CD4-positive, alpha-beta T cell treated with Interleukin-21 for 1 hour (primary cell): ENCODE results near the gene CTSW.

ENCODE experiments used
- DNase-seq: peaks from one replicate; pipeline ENCODE4 v3.0.0-alpha.2; 2020

Gene CTSW

DNA sequence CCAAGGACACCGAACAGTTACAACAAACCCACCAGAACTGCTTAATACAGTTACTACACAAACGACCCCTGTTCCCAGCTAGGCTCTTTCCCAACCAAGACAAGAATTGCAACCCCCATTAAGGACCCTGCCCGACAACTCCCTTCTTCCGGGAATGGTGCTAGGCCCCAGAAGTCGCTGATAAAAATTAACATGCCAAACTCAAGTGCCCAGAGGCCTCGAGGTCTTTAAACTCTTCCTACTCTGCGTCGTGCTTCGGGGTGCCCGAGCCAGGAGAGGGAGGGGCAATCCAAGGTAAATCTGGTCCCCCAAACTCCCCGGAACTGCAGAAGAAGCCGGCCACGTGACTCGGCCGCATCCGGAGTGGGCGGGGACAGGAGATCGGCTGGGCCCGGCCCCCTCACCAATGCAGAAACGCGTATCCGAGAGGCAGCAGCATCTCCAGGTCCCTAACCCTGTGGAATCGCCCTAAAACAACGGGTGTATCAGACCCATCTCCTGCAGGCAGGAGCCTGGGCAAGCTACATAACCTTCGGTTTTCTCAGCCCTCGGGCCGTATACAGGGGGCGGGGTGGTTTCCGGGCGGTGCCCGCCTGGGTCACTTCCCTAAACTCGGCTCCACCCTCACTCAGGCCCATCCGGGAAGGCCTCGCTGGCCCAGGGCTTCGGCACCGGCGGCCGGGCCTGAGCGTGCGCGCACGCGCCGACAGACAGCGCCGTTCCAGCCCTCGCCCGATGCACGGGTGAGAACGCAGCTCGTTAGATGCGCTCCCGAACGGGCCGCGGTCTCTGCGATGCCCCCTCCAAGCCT is 22.7 kb upstream of the CTSW start:
- DNase-seq, result peak; percentile 86

DNA sequence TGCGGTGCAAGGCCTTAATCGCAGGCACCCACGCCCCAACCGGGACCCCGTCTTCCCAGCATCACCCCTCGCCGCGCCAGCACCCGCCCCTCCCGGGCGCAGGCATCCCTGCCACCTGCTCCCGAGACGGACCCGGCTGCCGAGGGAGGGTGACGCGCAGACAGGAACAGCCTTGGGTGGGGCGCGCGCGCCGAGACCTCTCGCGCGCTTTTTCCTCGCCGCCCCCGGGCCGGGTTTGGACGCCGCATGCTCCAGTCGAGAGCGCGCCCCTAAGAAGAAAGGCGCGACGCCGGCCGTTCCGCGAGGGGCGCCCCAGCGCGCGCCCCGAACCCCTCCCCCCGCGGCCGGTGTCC is 22.2 kb upstream of the CTSW start:
- peak; percentile 61 for DNase-seq

DNA sequence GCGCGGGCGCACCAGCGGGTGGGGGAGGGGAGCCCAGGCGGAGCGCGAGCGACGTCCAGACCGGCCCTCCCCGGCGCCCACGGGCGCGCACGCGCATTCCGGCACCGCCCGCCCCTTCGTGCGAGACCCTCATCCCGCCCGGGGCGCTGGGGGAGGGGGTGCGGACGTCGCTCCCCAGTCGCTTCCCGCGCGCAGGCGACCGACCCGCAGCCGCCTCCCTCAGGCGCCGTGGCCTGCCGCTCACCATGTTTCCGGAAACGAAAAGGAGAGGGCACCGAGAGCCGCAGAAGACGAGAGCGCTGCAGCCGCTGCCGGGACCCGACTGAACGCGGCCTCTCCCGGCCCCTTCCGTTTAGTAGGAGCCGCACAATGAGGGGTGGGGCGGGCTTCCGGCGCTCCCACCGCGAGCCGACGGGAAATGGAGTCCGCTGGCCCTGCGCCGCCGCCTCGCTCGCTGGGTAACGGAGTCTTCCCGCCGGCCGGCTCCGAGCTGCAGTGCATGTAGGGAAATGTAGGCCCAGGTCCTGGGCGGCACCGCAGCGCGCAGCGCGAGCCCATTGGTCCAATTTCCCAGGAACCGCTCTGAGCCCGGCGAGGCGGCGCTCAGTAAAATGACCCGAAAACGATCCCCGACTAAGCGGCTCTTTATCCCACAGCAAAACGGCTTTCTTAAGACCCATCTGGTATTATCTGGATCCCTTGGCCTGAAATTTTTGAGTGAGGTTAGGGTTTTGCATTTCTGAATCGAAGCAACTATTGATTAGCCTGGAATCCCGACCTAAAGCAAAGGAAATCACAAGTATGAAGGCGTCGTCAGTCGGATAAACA is 21.6 kb upstream of the CTSW start, which contains the start of gene CFL1:
Gene CFL1 (minus strand): TSS at position 328 of the 828 bp plus-strand sequence. CDS start 81 bp downstream, at position 247.
- peak; percentile 98 for DNase-seq

DNA sequence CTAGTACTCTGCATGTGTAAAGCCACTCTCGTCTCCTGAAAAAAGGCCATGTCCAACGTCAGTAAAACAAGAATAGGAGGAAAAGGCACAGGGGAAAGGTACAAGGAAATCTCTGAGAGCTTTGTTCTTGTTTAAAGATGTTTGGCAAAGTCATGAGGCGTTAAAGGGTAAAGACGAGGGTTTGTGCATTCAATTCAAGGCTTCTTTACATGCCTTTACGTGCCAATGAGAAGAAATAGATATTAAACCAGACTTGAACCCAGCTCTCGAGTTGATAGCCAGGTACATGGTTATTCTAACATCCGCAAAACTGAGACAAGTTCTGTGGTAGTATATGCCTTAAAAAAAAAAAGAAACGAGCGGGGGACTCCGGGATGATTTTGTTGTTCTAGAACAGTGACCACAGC is 21.0 kb upstream of the CTSW start:
- no peak for DNase-seq

DNA sequence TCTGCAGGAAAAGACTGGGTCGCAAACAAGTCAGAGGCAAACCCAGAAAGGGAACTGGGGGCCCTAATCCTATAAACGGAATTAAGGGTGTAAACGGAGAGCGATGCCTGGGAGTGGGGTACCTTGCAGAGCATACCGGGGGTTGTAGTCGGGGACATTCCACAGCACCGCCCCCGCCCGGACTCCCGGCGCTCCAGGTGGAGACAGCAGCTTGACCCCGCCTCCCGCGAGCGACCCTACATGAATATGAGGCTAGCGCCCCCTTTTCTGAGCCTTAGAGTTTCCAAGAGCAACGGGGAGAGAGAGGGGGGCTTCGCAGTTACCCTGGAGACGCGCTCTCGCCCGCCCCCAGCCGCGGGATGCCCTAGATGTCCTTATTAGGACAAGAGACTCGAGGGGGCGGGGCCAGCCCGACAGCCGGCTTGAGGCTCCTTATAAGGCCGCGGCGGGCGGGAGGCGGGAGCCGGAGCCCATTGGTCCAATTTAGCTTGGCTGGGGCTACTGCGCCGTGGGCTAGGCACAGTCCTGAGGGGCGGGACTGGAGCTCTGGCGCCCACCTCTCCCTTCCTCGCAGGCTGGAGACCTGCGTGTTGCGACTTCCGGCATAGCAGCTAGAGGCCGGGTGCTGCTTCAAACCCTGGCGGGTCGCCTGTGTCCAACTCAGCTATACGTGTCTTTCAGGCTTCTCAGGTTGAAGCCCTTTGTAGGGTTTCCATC is 20.4 kb upstream of the CTSW start:
- peak; percentile 98 for DNase-seq

DNA sequence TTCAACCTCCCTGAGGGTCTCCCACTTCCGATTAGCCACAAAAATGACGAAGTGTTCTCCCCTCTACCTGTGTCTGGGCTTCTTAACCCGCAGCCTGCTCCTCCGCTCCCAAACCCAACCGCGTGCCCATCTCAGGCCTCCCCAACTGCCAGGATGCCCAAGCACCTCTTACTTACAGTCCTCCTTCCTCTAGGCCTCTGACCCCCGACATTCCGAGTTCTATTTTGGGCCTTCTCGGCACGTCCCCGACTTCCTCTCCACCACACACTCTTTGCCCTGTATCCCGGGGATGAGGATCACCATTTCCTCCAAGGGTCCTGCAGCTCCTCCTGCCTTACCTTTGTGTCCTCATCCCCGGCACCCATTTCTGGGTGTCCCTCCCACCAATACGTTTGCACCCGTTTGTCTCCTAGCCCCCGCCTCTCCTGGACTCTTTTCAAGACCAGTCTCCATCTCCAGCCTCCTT is 19.8 kb upstream of the CTSW start:
- no peak for DNase-seq

DNA sequence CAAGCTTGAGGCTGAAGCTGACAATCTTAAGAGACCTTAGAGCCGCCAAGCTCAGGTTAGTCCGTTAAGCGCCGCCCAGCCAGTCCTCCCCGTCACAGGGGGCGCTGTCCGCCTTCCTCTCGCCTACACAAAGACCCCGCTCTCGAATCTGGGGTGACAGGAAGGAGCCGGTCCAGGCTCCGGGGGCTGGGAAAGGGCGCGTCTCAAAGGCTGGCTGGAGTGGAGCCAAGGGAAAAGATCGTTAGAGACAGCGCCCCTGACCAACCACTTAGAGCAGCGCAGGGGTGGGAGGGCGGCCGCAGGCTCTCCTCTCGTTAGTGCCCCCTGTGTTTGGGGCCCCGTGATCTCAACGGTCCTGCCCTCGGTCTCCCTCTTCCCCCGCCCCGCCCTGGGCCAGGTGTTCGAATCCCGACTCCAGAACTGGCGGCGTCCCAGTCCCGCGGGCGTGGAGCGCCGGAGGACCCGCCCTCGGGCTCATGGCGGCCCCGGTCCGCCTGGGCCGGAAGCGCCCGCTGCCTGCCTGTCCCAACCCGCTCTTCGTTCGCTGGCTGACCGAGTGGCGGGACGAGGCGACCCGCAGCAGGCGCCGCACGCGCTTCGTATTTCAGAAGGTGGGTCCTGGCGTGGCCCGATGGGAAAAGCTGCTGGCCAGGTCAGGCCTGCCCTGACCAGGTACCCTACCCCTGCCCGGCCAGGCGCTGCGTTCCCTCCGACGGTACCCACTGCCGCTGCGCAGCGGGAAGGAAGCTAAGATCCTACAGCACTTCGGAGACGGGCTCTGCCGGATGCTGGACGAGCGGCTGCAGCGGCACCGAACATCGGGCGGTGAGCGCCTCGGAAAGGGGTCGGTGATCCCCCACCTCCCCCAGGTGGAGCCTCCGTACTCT is 19.1 kb upstream of the CTSW start, which contains the start of gene MUS81:
Gene MUS81 (plus strand): TSS at position 156 of the 887 bp plus-strand sequence. CDS start 321 bp downstream, at position 477.
- DNase-seq, result peak; percentile 96

DNA sequence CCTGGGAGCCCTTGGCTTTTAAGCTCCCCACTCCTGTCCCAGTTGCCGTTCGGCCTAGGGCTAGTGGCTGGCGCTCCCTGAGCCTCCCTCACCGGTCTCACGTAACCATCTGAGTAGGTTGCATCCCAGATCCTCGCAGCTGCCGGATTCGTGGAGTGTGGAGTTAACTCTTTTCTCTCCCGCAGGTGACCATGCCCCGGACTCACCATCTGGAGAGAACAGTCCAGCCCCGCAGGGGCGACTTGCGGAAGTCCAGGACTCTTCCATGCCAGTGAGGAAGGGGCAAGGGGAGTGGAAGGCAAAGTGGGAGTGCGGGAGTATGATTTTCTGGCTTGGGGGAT is 18.5 kb upstream of the CTSW start:
- DNase-seq, result no peak

DNA sequence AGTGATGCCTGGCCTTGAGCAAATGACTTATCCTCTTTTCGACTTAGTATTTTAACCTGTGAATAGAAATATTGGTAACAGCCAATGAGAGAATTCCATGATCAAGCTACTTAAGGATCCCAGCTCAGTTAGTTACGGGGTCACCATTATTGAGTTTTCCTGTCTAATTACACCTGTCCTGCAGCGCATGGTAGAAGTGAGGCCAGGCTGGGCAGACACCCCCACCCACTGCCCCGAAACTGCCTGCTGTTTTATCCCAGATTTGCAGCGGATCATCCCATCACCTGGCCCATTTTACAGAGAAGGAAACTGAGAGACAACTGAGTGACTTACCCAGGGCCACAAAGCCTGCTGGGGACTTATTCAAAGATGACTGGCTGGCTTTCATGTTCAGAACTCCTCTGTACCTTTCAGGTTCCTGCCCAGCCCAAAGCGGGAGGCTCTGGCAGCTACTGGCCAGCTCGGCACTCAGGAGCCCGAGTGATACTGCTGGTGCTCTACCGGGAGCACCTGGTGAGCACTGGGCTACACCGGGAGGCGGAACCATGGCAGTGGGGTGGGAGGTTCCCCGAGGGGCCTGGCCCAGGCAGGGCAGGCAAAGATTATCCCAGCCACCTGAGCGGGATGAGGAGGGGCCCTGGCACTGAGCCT is 18.0 kb upstream of the CTSW start:
- no peak for DNase-seq

DNA sequence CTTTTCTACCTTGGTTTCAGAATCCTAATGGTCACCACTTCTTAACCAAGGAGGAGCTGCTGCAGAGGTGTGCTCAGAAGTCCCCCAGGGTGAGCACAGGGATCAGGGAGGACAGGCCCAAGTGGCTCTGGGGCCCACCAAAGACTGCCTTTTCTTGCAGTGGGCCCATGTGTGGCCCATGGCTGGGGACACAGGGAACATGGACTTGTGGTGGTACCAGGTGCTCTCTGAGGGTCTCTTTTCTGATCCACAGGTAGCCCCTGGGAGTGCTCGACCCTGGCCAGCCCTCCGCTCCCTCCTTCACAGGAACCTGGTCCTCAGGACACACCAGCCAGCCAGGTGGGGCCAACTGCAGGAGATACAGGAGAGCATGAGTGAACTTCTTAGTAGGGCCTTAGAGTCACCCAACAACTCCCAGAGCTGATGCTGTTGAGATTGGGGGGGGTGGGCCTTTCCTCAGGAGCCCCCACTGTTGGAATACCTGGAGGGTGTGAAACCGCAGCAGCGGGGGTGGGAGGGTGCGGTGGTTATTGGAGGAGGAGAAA is 17.4 kb upstream of the CTSW start:
- no peak for DNase-seq

DNA sequence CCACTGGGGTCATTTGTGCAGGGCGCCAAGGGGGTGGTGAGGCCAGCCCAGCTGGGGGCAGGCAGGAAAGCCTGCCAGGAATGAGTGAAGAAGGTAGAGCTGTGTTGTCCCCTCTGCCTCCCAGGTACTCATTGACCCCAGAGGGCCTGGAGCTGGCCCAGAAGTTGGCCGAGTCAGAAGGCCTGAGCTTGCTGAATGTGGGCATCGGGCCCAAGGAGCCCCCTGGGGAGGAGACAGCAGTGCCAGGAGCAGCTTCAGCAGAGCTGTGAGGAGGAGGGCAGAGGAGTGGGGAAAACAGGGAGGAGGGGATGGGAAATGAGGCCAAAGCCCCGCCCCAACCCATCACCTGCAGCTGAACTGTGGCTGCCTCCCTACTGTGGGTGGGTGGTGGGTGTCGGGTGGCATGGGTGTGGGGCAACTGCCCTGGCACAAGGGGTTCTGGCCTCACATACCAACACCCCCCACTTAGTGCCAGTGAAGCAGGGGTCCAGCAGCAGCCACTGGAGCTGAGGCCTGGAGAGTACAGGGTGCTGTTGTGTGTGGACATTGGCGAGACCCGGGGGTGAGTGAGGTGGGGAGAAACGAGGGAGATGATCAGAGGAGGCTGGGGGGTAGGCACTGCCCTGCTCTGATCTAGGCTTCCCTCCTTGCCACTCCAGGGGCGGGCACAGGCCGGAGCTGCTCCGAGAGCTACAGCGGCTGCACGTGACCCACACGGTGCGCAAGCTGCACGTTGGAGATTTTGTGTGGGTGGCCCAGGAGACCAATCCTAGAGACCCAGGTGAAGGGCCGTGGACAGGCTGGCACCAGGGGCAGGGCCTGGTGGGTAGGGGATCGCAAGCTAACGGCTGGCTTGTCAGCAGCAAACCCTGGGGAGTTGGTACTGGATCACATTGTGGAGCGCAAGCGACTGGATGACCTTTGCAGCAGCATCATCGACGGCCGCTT is 16.4 kb upstream of the CTSW start:
- DNase-seq, result no peak

DNA sequence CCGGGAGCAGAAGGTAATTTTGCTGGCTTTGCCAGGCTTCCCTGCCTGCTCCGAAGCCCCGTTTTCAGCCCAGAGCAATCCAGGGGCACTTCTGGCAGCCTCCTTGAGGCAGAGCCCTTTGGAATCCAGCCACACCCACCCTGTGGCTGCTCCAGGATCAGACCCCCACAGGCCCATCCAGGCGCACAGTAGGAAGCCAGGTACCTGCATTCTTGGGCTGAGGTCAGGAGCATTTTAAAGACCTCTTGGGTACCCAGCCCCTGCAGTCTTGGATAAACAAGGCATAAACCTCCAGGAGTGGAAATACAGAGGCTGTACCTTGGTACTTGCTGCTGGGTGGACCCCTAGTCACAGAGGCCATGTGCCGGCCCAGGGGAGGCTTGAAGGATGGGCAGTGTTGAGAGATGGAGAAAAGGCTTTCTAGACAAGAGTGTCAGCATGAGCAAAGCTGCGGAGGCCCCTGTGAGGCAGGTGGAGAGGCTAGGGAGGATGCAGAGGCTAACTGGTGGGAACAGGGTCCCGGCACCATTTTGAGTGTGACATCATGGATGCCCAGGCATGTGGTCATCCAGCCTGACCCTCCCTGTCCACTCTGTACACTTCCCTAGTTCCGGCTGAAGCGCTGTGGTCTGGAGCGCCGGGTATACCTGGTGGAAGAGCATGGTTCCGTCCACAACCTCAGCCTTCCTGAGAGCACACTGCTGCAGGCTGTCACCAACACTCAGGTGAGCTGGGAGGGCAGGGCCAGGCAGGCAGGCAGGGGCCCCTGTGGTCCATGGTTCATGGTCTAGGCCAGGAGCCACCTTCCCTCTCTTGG is 15.5 kb upstream of the CTSW start:
- no peak for DNase-seq

DNA sequence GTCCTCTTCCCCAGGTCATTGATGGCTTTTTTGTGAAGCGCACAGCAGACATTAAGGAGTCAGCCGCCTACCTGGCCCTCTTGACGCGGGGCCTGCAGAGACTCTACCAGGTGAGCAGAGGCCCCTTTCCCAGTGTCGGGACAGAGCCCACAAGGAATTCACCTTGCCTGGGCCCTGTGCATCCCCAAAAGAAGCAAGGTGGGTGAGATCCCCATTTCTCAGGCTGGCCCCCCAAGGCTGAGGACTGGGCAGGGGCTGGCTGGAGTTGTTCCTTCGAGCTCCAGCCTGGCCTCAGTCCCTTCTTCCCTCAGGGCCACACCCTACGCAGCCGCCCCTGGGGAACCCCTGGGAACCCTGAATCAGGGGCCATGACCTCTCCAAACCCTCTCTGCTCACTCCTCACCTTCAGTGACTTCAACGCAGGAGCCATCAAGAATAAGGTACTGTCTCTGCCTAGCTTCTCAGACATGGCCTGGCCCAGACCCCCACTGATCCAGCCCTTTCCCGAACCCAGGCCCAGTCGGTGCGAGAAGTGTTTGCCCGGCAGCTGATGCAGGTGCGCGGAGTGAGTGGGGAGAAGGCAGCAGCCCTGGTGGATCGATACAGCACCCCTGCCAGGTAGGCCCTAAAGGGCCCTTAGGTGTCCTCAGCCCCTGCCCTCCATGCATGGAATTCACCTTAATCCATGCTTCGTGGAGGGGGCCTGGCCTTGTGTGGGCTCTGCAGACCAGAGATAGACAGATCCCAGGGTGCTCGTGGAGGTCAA is 14.7 kb upstream of the CTSW start:
- DNase-seq, result no peak

DNA sequence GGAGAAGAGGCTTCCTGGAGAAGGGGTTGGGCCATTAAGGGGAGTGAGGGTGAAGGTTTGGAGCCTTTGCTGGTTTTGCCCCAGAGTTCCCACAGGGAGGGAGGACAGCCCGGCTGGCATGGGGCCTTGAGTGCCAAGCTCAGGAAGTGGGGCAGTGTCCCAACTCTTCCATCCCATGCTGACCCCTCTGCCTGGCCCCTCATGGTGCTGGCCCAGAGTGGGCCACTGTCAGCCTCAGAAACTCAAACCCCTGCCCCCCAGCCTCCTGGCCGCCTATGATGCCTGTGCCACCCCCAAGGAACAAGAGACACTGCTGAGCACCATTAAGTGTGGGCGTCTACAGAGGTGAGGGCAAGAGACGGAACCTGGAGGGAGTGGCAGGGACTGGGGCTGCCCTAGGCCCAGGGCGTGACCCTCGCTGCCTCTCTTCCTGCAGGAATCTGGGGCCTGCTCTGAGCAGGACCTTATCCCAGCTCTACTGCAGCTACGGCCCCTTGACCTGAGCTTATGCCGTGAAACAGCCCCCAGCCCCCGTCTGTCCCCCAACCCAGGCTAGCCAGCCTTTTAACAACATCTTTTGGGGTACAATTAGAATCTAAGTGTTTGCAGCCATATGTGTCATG is 14.0 kb upstream of the CTSW start:
- no peak for DNase-seq

DNA sequence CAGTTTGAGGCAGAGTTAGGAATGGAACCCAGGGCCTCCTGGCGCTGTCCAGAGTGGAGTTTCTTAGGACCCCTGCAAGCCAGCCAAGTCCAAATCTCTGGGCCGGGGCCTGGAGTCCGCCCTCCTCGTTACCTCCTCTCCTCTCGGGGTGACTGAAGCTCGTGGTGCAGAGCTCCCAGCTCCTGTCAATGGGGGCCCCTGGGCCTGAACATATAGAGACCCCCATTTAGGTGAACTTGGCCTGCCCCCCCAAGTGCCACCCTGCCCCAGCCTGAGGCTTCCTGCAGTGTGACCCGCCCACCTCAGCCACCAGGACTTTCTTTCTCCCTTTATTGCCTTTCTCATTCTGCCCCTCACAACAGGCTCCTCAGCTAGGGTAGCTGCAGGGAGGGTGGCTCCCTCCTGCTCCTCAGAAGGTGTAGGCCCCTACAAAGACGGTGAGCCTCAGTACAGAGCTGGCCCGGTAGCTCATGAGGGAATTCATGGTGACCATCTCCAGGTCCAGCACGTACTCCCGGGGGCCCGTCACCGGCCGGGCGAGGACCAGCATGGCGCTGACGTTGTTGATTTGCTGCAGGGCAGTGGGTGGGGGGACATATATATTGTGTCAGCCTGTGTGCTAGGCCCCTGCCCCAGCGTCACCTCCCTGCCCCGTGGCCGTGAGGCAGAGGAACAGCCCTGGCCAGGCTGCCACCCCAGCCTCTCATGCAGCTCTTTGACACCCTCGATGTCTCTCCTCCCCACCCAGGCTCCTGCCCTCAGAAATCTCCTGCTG is 12.9 kb upstream of the CTSW start:
- DNase-seq, result no peak

DNA sequence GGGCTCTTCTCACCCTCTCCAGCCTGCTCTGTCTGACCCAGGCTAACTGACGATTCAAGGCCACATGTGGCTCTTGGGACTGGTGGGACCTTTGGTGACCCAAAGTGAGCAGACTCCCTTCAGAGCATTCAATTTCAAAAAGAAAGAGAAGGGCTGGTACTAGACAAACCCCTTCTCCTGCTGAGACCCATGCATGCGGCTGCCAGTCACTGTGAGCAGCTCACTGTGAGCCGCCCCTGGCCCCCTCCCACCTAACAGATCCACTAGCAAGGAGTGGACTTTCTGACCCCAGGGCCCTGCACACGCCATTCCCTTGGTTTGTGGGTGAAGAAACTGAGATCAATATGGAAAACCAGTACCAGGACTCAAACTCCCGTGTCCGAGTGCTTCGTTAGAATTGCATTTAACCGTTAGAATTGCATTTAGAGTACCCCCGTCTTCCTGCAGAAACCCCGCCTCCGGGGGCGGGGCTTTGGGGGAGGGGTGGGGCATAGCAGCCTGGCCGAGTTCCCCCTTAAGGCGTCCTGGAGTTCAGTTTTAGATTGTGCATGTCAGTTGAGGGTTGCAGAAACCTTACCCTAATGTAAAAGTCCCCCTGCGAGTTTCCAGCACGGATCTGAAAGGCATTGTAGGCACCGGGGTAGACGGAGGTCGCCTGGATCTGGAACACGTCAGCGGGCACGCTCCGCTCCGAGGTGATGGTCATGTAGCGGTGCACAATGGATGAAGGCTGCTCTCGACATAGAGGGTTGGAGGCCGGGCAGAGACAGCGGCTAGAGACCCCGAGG is 12.2 kb upstream of the CTSW start:
- no peak for DNase-seq
